AG08395 (cell line): ENCODE results near the gene TRIM10.
"Not testable (repeated sequence)": the region's sequence is repeated elsewhere in the genome, so short reads cannot be mapped to it uniquely, and the experiment has no call there.

Experiments used
- DNase-seq: peaks from one replicate; pipeline ENCODE4 v3.0.0; 2012; ENCODE audit warnings: mixed read lengths, low spot score

The TRIM10 gene

GRCh38 chr6:30127238-30128093 lies 33.5 kb downstream of the TRIM10 start:
- no peak for DNase-seq

DNA sequence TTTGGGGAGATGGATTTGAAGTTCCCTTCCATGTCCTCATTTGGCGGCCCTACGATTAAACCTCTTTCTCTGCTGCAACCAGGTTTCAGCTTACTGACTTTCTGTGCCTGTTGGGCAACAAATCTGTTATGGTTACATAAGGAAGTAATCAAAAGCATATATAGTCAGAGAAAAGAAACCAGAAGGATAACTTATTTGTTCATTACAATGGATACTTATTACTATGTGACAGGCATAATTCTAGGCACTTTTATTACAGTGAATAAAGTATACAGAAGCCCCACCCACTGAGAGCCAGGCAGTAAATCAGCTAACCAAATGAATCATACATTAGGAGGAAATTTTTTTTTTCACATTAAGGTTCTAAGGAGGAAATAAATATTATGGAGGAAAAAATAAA lies 38.5 kb downstream of the TRIM10 start:
- no peak for DNase-seq

GRCh38 chr6:30121446-30122366 lies 39.3 kb downstream of the TRIM10 start:
- DNase-seq = no peak

DNA sequence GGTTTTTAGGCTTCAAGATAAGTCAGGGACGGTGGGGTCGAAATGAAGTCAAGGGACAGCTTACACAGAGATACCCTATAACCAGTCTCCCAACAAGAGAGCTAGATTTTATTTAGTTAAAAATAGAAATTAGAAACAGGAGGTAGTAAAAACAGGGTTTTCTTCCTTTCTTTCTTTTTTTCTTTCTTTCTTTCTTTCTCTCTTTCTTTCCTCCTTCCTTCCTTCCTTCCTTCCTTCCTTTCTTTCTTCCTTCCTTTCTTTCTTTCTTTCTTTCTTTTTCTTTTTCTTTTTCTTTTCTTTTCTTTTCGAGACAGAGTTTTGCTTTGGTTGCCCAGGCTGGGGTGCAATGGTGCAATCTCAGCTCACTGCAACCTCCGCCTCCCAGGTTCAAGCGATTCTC lies 42.3 kb downstream of the TRIM10 start:
- DNase-seq = not testable (repeated sequence)

DNA sequence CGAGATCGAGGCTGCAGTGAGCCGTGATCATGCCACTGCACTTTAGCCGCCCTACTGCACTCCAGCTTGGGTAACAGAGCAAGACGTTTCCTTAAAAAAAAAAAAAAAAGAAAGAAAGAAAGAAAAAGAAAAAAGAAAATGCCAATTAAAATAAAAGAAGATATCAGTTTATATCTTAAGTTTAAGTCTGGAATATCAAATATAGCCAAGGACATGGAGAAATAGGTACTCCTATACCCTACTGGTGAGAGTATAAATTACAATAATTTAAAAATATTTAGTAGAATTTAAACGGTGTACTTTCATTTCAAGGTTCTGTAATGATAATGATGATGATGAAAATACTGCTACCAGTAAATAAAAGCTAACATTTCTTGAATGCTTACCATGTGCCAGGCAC lies 44.3 kb downstream of the TRIM10 start:
- DNase-seq = no peak

- DNase-seq = no peak
These were observed 47.2 kb downstream of the TRIM10 start for GRCh38 chr6:30113841-30114240.

GRCh38 chr6:30113003-30113759 lies 47.8 kb downstream of the TRIM10 start, which contains the start of gene TRIM31:
Gene TRIM31, minus strand, starts transcription at chr6:30113090. Its CDS starts 285 bp downstream, at chr6:30112805.
- DNase-seq = no peak

GRCh38 chr6:30112402-30112994 lies 48.5 kb downstream of the TRIM10 start:
- DNase-seq = no peak

GRCh38 chr6:30111266-30111856 lies 49.6 kb downstream of the TRIM10 start:
- no peak for DNase-seq

GRCh38 chr6:30104661-30105060 lies 56.4 kb downstream of the TRIM10 start:
- no peak for DNase-seq

GRCh38 chr6:30103872-30104179 lies 57.2 kb downstream of the TRIM10 start:
- DNase-seq = no peak

GRCh38 chr6:30102970-30103871 lies 57.8 kb downstream of the TRIM10 start:
- DNase-seq = peak; percentile 90

DNA sequence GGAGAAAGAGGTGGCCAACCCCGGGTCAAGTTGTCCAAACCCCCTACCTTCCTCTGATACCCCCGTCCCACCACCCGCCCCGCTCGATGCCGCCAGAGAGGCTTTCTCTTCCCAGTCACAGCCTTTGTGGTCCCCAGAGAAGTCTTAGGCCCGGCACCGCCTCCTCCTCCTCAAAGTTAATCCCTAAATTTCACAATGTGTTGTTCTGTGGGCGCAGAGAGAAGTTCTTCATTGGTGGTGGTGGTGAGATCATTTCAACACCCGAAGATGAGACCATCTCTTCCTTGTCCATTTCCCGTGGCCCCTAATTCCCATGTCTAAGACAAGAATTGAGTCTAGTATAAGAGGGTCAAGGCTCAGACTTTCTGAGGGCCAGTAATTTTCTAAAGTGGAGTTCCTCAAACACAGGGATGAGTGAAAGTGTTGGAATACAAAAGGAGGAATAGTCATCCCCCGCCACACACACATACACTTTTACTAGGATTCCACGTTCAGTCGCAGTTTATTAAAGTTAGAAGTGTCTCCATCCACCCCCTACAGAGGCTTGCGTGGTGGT lies 58.5 kb downstream of the TRIM10 start:
- DNase-seq = peak; percentile 19
